Esophagus squamous epithelium (tissue), 4 donors: ENCODE results near the gene CA5A.

Source experiments
- CTCF ChIP-seq, 6 experiments: fragments of 450-650 bp in 4 of 6; fragments of 200-600 bp in 2 of 6; sonication (generic) in 2 of 6; IDR thresholded peaks; one replicate each; pipeline ENCODE4 v1.5.1; 2016 to 2019; ENCODE audit warnings: antibody characterized with exemption in 6 of 6, mild to moderate bottlenecking in 4 of 6, moderate library complexity in 4 of 6
- POLR2A ChIP-seq, 4 donors: fragments of 450-650 bp; IDR thresholded peaks; one replicate each; pipeline ENCODE4 v1.6.1; 2017; ENCODE audit warnings: antibody characterized with exemption in 4 of 4, mild to moderate bottlenecking in 4 of 4, moderate library complexity in 3 of 4

- TF ChIP-seq CTCF (IDR thresholded peaks at IDR 0.05) (no peak), POLR2A (IDR thresholded peaks at IDR 0.05) (no peak)
These were observed 84.7 kb downstream of the CA5A start for GRCh38 chr16:87851601-87852000.
